Neural cell (in vitro differentiated cells): Measurements from ENCODE around the gene FOCAD.

Experiments
- EP300 ChIP-seq: fragments of 450-650 bp; conservative IDR thresholded peaks from 2 replicates; pipeline ENCODE4 v1.6.1; 2014; ENCODE audit warnings: antibody characterized with exemption, mild to moderate bottlenecking, moderate library complexity; ENCODE audit not compliant: poor library complexity, severe bottlenecking
- EZH2 ChIP-seq: fragments of 200-600, 300-800 bp; shearing (Covaris generic), sonication (generic); IDR thresholded peaks from 2 replicates; pipeline ENCODE4 v1.6.1; 2014; ENCODE audit warnings: antibody characterized with exemption, low read length, borderline replicate concordance, mild to moderate bottlenecking; ENCODE audit not compliant: insufficient read depth, poor library complexity, severe bottlenecking
- MXI1 ChIP-seq: fragments of 450-650 bp; conservative IDR thresholded peaks from 2 replicates; pipeline ENCODE4 v1.6.1; 2014; ENCODE audit warnings: antibody characterized with exemption, mild to moderate bottlenecking; ENCODE audit not compliant: poor library complexity, severe bottlenecking
- POLR2AphosphoS5 ChIP-seq: IDR thresholded peaks from 2 replicates; pipeline ENCODE4 v1.6.1; 2012
- RAD21 ChIP-seq: fragments of 450-650 bp; conservative IDR thresholded peaks from 2 replicates; pipeline ENCODE4 v1.6.1; 2014; ENCODE audit warnings: antibody characterized with exemption, mild to moderate bottlenecking, moderate library complexity
- SMC3 ChIP-seq: fragments of 450-650 bp; conservative IDR thresholded peaks from 2 replicates; pipeline ENCODE4 v1.6.1; 2014; ENCODE audit warnings: antibody characterized with exemption, mild to moderate bottlenecking, moderate library complexity; ENCODE audit not compliant: poor library complexity
- TAF1 ChIP-seq: IDR thresholded peaks from 2 replicates; pipeline ENCODE4 v1.6.1; 2012; ENCODE audit warnings: low read depth
- TF ChIP-seq, protein P1 (sequence below): fragments of 450-650 bp; IDR thresholded peaks from 2 replicates; pipeline ENCODE4 v1.5.1; 2014; ENCODE audit warnings: antibody characterized with exemption, mild to moderate bottlenecking, moderate library complexity; ENCODE audit not compliant: poor library complexity, severe bottlenecking
- TF ChIP-seq, protein P2 (sequence below): IDR thresholded peaks from 2 replicates; pipeline ENCODE4 v1.6.1; 2012; ENCODE audit warnings: borderline replicate concordance

DNA sequence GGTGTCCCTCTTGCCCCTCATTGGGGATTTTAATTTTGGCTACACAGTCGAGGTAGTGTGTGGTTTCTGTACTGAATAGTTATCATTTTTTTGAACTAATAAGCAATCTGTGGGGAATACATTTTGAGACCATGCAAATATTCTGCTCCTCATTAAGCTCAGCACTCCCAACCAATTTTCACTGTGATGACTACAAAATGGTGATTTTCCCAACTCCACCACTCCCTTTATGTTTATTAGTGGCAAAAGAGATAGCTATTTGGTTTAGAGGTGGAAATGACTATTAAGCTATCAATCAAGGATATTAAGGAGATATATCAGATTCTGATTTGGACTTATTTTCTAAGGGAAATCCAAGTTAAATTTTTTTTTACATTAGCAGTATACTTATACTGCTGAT, 62.9 kb downstream of the FOCAD start:
- TF ChIP-seq EP300, result no peak
- TF ChIP-seq EZH2, result no peak
- TF ChIP-seq TAF1, result no peak
- TF ChIP-seq, protein P1, sequence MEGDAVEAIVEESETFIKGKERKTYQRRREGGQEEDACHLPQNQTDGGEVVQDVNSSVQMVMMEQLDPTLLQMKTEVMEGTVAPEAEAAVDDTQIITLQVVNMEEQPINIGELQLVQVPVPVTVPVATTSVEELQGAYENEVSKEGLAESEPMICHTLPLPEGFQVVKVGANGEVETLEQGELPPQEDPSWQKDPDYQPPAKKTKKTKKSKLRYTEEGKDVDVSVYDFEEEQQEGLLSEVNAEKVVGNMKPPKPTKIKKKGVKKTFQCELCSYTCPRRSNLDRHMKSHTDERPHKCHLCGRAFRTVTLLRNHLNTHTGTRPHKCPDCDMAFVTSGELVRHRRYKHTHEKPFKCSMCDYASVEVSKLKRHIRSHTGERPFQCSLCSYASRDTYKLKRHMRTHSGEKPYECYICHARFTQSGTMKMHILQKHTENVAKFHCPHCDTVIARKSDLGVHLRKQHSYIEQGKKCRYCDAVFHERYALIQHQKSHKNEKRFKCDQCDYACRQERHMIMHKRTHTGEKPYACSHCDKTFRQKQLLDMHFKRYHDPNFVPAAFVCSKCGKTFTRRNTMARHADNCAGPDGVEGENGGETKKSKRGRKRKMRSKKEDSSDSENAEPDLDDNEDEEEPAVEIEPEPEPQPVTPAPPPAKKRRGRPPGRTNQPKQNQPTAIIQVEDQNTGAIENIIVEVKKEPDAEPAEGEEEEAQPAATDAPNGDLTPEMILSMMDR, result no peak
- no peak for TF ChIP-seq SMC3
- TF ChIP-seq, protein P2, sequence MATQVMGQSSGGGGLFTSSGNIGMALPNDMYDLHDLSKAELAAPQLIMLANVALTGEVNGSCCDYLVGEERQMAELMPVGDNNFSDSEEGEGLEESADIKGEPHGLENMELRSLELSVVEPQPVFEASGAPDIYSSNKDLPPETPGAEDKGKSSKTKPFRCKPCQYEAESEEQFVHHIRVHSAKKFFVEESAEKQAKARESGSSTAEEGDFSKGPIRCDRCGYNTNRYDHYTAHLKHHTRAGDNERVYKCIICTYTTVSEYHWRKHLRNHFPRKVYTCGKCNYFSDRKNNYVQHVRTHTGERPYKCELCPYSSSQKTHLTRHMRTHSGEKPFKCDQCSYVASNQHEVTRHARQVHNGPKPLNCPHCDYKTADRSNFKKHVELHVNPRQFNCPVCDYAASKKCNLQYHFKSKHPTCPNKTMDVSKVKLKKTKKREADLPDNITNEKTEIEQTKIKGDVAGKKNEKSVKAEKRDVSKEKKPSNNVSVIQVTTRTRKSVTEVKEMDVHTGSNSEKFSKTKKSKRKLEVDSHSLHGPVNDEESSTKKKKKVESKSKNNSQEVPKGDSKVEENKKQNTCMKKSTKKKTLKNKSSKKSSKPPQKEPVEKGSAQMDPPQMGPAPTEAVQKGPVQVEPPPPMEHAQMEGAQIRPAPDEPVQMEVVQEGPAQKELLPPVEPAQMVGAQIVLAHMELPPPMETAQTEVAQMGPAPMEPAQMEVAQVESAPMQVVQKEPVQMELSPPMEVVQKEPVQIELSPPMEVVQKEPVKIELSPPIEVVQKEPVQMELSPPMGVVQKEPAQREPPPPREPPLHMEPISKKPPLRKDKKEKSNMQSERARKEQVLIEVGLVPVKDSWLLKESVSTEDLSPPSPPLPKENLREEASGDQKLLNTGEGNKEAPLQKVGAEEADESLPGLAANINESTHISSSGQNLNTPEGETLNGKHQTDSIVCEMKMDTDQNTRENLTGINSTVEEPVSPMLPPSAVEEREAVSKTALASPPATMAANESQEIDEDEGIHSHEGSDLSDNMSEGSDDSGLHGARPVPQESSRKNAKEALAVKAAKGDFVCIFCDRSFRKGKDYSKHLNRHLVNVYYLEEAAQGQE, result no peak
- TF ChIP-seq RAD21, result no peak
- TF ChIP-seq MXI1, result no peak
- TF ChIP-seq POLR2AphosphoS5, result no peak
